GM12878 (cell line): ENCODE measurements around the gene IKBKG. TPM values are rescaled to one million over a fixed set of nuclear protein-coding genes. Genes with fewer than 3 reads are reported as not detected.

Experiments
- ATAC-seq: fragments of 200-7000 bp; cut with Tn5 transposase; 3 replicates; pipeline ENCODE4 v1.9.1; 2020; ENCODE audit warnings: mild to moderate bottlenecking, moderate library complexity
- BruUV-seq: library from RNA; stranded (reverse); fragments of 400-500 nt; replicated peaks from 2 replicates; lab custom pipeline; 2021; lab: Mats Ljungman, UMichigan
- CTCF ChIA-PET: fragments of 300-600 bp; sonication (Branson Sonifier 250); formaldehyde crosslinking; extraction: SDS; loops from one replicate; lab custom pipeline; 2021; ENCODE audit warnings: inconsistent platforms; lab: Yijun Ruan, JAX
- POLR2A ChIA-PET: fragments of 350-600 bp; formaldehyde crosslinking; extraction: SDS; loops from one replicate; lab custom pipeline; 2021; ENCODE audit warnings: inconsistent platforms; lab: Charles Lee
- RAD21 ChIA-PET: fragments of 300-600 bp; sonication (Branson Sonifier 250); formaldehyde crosslinking; loops from one replicate; lab custom pipeline; 2023; ENCODE audit warnings: antibody characterized with exemption; ENCODE audit not compliant: unreplicated experiment; lab: Charles Lee
- SMC1A ChIA-PET: fragments of 300-600 bp; sonication (Branson Sonifier 250); formaldehyde crosslinking; loops from one replicate; lab custom pipeline; 2023; ENCODE audit not compliant: unreplicated experiment, uncharacterized antibody; lab: Charles Lee
- DNase-seq: peaks from one replicate; pipeline ENCODE4 v3.0.0-alpha.2; 2011; ENCODE audit warnings: low read depth, low spot score
- FAIRE-seq: peaks from 3 replicates; lab custom pipeline; 2011; peaks lifted over from hg19 to GRCh38; lab: Jason Lieb, UNC
- H2AFZ ChIP-seq: 2 replicates; pipeline ENCODE4 v1.6.0; 2011; ENCODE audit warnings: low read depth, low read length, control low read depth; ENCODE audit not compliant: control insufficient read depth
- H3K27ac ChIP-seq: 2 replicates; pipeline ENCODE4 v1.5.1; 2011; ENCODE audit warnings: control low read depth; ENCODE audit not compliant: control insufficient read depth, insufficient read depth
- H3K27me3 ChIP-seq, 2 experiments: replicated peaks in 1 of 2; 2 replicates each; pipeline versions ENCODE4 v1.6.0 to v1.6.1; 2011; ENCODE audit warnings: low read length in 1 of 2; ENCODE audit not compliant: control insufficient read depth in 2 of 2, insufficient read depth in 2 of 2
- H3K36me3 ChIP-seq, 2 experiments: 2 replicates each; pipeline ENCODE4 v1.5.1; 2011; ENCODE audit warnings: low read length in 1 of 2; ENCODE audit not compliant: control insufficient read depth in 2 of 2, insufficient read depth in 2 of 2
- H3K4me1 ChIP-seq: 2 replicates; pipeline ENCODE4 v1.6.1; 2011; ENCODE audit warnings: mild to moderate bottlenecking, low read length, moderate library complexity, mixed read lengths; ENCODE audit not compliant: control insufficient read depth, insufficient read depth
- H3K4me2 ChIP-seq: 2 replicates; pipeline ENCODE4 v1.6.0; 2011; ENCODE audit warnings: control low read depth; ENCODE audit not compliant: control insufficient read depth, insufficient read depth
- H3K4me3 ChIP-seq: fragments of 200-600 bp; sonication (generic); 2 replicates; pipeline ENCODE4 v1.5.1; 2016
- H3K79me2 ChIP-seq: 2 replicates; pipeline ENCODE4 v1.6.0; 2011; ENCODE audit warnings: low read length; ENCODE audit not compliant: control insufficient read depth, insufficient read depth
- H3K9ac ChIP-seq: 2 replicates; pipeline ENCODE4 v1.8.0; 2011; ENCODE audit warnings: low read length, control low read depth, mixed read lengths; ENCODE audit not compliant: control insufficient read depth, insufficient read depth
- H3K9me3 ChIP-seq: replicated peaks from 3 replicates; pipeline ENCODE4 v1.5.1; 2011; ENCODE audit warnings: mild to moderate bottlenecking, low read length; ENCODE audit not compliant: control insufficient read depth, insufficient read depth
- H4K20me1 ChIP-seq: 2 replicates; pipeline ENCODE4 v1.6.0; 2011; ENCODE audit not compliant: control insufficient read depth, insufficient read depth
- ETV6 ChIP-seq, 2 experiments: fragments of 450-650 bp in 1 of 2; IDR thresholded peaks in 1 of 2; conservative IDR thresholded peaks in 1 of 2; 2 replicates each; pipeline ENCODE4 v1.6.1; 2014; ENCODE audit warnings: antibody characterized with exemption in 1 of 2, borderline replicate concordance in 1 of 2, low read depth in 1 of 2, mild to moderate bottlenecking in 1 of 2, moderate library complexity in 1 of 2
- HDAC2 ChIP-seq: fragments of 200-600 bp; sonication (generic); IDR thresholded peaks from 2 replicates; pipeline ENCODE4 v1.6.1; 2017
- HDGF ChIP-seq: fragments of 450-650 bp; IDR thresholded peaks from 2 replicates; pipeline ENCODE4 v1.6.1; 2016; ENCODE audit warnings: antibody characterized with exemption
- MTA3 ChIP-seq: IDR thresholded peaks from 2 replicates; pipeline ENCODE4 v1.6.1; 2012; ENCODE audit warnings: low read length, inconsistent platforms, borderline replicate concordance
- PKNOX1 ChIP-seq: fragments of 450-650 bp; IDR thresholded peaks from 2 replicates; pipeline ENCODE4 v1.6.1; 2016; ENCODE audit warnings: mild to moderate bottlenecking
- RCOR1 ChIP-seq: conservative IDR thresholded peaks from 2 replicates; pipeline ENCODE4 v1.6.1; 2012; ENCODE audit warnings: low read depth, low read length, improper control_type of control experiment
- SP1 ChIP-seq: IDR thresholded peaks from one replicate; pipeline ENCODE4 v1.6.1; 2011; ENCODE audit warnings: low read depth, low read length
- SPI1 ChIP-seq: IDR thresholded peaks from 2 replicates; pipeline ENCODE4 v1.6.1; 2011; ENCODE audit warnings: low read depth, mild to moderate bottlenecking, low read length, moderate library complexity, borderline replicate concordance; ENCODE audit not compliant: insufficient read depth
- ZBTB40 ChIP-seq: fragments of 450-650 bp; IDR thresholded peaks from 2 replicates; pipeline ENCODE4 v1.6.1; 2016; ENCODE audit warnings: mild to moderate bottlenecking, moderate library complexity, borderline replicate concordance
- ZNF687 ChIP-seq: fragments of 450-650 bp; IDR thresholded peaks from 2 replicates; pipeline ENCODE4 v1.6.1; 2017; ENCODE audit warnings: mild to moderate bottlenecking, moderate library complexity
- WGBS: methylation state at CpG from one replicate; pipeline ENCODE4 v1.1.6; 2016; ENCODE audit warnings: low lambda C conversion rate; ENCODE audit not compliant: insufficient replicate concordance, insufficient coverage; ENCODE audit errors: missing lambda C conversion rate; 5-methylcytosine and 5-hydroxymethylcytosine counted together
- in situ Hi-C: fragments of 300-500 bp; cut with MboI; formaldehyde crosslinking; loops from 9 replicates; pipeline ENCODE4 v1.14.3; 2018; ENCODE audit warnings: mixed read lengths
- intact Hi-C: fragments of 100-400 bp; cut with micrococcal nuclease; formaldehyde crosslinking; loops from one replicate; pipeline ENCODE4 v1.14.2; 2022; ENCODE audit not compliant: unreplicated experiment
- polyA plus RNA-seq, 11 experiments: library from polyadenylated mRNA; depleted of rRNA in 4 of 11; unstranded in 6 of 11; stranded (reverse) in 5 of 11; fragments of >200 nt; fragmentation: Nextera tagmentation in 4 of 11; fragmentation: Illumina TruSeq in 1 of 11; extraction: Ambion mirVana in 4 of 11; extraction: Trizol in 1 of 11; gene quantifications; 1 replicate in 1 of 11; 2 replicates in 10 of 11; pipeline versions ENCODE4 v1.2.1 to v1.2.3, GENCODE V29; 2011 to 2016; ENCODE audit warnings: inconsistent platforms in 2 of 11, missing spikeins in 2 of 11, low read depth in 1 of 11
- total RNA-seq, 4 experiments: library from RNA; depleted of rRNA in 3 of 4; stranded (reverse); fragments of >200 nt in 3 of 4; fragmentation: Illumina TruSeq in 1 of 4; extraction: Trizol in 1 of 4; gene quantifications; 2 replicates each; pipeline versions ENCODE4 v1.2.1 to v1.2.3, GENCODE V29; 2013 to 2021
- TF ChIP-seq, protein P1 (sequence below): fragments of 450-650 bp; formaldehyde crosslinking; IDR thresholded peaks from 2 replicates; pipeline ENCODE4 v1.5.0; 2022; ENCODE audit warnings: mild to moderate bottlenecking, missing genetic modification characterization

IKBKG gene
- total and polyA plus RNA-seq, 10 of the 15 experiments (the other 5 are each of a cell fraction or from before 2014, with no cell fraction given): 0.35 to 30.7 (median 16.7) TPM

DNA sequence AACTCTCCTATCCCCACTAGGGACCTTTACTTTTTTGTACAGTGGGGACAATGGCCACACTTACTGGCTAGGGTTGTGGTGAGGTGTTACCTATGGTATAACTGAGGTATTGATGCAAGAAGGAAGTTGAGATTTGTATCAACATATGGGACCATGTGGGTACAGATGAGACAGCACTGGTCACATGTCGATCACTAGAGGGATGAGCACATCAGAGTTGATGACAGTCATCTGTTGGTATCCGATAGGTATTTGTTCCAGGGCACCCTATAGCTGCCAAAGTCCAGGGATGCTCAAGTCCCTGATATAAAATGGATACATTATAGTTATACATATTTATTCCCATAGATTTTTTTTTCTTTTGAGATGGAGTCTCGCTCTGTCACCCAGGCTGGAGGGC lies 44.4 kb upstream of the IKBKG start:
- intact Hi-C loops: no loop called here
- no peaks in the 10 kb centered on the region for H3K79me2 ChIP-seq
- H3K9ac ChIP-seq: no peak overlapping the region
- POLR2A ChIA-PET: interaction anchor here (0.7 to 1.5 kb wide), 2 partner anchors 13 to 980 kb away, joined by 4 read pairs; partner anchors contain the start of gene SLC10A3
- in situ Hi-C loops: no loop called here
- DNase-seq (no peak), FAIRE-seq (no peak), ATAC-seq (no peak)
- H3K4me1 ChIP-seq: no peaks in the 10 kb centered on the region; the same call in 1 of the 2 replicates
- RAD21 ChIA-PET: no interaction called here
- no peak overlapping the region for H3K4me2 ChIP-seq
- CTCF ChIA-PET: interaction anchor here (1.1 kb wide), 1 partner anchor 11 kb away, joined by 3 read pairs; no protein-coding TSS in a partner anchor
- no peak overlapping the region for H3K27ac ChIP-seq
- H2AFZ ChIP-seq: no peak overlapping the region
- BruUV-seq: no TSS peak
- SMC1A ChIA-PET: no interaction called here
- 60% methylated on average over 3 of the region's 3 CpGs for WGBS
- no peak overlapping the region for H3K4me3 ChIP-seq
- no peaks in the 10 kb centered on the region for H3K27me3 ChIP-seq
- H3K9me3 ChIP-seq: no peaks in the 10 kb centered on the region; the same call in 2 of the 3 replicates
- H3K36me3 ChIP-seq: no peaks in the 10 kb centered on the region
- no peaks in the 10 kb centered on the region for H4K20me1 ChIP-seq
- TF ChIP-seq ZNF687 (no peak), MTA3 (no peak), ETV6 (conservative IDR thresholded peaks at IDR 0.05 in 1 of 2, IDR thresholded peaks at IDR 0.05 in 1 of 2; ENCODE audit: borderline replicate concordance in 1 of 2, low read depth in 1 of 2) (no peak), RCOR1 (no peak), ZBTB40 (no peak), HDGF (no peak), HDAC2 (no peak), SP1 (no peak), SPI1 (no peak), PKNOX1 (no peak)
- TF ChIP-seq, protein P1, sequence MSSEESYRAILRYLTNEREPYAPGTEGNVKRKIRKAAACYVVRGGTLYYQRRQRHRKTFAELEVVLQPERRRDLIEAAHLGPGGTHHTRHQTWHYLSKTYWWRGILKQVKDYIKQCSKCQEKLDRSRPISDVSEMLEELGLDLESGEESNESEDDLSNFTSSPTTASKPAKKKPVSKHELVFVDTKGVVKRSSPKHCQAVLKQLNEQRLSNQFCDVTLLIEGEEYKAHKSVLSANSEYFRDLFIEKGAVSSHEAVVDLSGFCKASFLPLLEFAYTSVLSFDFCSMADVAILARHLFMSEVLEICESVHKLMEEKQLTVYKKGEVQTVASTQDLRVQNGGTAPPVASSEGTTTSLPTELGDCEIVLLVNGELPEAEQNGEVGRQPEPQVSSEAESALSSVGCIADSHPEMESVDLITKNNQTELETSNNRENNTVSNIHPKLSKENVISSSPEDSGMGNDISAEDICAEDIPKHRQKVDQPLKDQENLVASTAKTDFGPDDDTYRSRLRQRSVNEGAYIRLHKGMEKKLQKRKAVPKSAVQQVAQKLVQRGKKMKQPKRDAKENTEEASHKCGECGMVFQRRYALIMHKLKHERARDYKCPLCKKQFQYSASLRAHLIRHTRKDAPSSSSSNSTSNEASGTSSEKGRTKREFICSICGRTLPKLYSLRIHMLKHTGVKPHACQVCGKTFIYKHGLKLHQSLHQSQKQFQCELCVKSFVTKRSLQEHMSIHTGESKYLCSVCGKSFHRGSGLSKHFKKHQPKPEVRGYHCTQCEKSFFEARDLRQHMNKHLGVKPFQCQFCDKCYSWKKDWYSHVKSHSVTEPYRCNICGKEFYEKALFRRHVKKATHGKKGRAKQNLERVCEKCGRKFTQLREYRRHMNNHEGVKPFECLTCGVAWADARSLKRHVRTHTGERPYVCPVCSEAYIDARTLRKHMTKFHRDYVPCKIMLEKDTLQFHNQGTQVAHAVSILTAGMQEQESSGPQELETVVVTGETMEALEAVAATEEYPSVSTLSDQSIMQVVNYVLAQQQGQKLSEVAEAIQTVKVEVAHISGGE (CRISPR knock-in tag): no peak
